Measurements from ENCODE around the gene PIK3R6.

DNA sequence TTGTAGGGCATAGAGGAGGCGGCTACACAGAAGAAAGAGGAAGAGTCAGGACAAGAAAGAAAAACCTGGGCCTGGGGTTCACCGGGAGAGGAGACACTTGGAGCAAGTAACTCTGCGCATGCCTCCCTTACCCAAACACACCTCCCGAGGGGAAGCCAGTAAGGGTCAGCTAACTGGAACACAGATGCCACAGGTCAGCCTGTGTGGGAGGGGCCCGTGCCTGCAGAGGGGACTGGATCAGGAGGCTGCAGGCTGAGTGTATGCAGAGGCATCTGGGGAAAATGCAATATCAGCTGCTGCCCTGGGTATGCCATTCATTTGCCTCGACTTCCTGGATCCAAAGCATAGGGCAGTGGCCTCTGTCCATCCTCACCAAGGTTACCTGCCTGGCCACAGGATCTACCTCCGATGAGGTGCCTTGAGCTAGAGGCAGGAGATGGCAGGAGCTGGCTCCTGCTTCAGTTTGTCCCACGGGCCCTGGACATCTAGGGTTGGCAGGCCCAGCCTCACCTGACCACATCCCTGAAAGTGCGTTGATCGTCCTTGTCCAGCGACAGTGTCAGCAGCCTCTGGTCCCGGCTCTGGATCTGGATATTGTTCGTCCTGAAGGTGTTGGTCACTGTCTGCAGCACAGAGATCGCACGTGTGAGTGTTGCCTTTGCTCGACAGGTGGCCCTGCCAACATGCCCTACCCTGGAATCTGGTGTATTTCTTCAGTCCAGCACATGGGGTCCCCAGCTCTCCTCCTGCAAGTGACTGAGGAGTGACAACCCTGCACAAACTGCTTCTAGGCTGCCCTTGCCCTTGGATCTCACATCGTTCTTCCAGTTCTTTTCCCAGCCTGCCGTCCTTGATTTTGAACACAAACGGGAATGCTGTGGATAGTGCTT, 63.7 kb downstream of the PIK3R6 start:
- TF ChIP-seq, protein P1, sequence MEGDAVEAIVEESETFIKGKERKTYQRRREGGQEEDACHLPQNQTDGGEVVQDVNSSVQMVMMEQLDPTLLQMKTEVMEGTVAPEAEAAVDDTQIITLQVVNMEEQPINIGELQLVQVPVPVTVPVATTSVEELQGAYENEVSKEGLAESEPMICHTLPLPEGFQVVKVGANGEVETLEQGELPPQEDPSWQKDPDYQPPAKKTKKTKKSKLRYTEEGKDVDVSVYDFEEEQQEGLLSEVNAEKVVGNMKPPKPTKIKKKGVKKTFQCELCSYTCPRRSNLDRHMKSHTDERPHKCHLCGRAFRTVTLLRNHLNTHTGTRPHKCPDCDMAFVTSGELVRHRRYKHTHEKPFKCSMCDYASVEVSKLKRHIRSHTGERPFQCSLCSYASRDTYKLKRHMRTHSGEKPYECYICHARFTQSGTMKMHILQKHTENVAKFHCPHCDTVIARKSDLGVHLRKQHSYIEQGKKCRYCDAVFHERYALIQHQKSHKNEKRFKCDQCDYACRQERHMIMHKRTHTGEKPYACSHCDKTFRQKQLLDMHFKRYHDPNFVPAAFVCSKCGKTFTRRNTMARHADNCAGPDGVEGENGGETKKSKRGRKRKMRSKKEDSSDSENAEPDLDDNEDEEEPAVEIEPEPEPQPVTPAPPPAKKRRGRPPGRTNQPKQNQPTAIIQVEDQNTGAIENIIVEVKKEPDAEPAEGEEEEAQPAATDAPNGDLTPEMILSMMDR (IDR thresholded peaks at IDR 0.05) = no peak
- TF ChIP-seq, protein P2, sequence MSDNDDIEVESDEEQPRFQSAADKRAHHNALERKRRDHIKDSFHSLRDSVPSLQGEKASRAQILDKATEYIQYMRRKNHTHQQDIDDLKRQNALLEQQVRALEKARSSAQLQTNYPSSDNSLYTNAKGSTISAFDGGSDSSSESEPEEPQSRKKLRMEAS (IDR thresholded peaks at IDR 0.05; ENCODE audit: low read depth) = no peak
- TF ChIP-seq TAF1 (IDR thresholded peaks at IDR 0.05; ENCODE audit: borderline replicate concordance, low read depth, low read length) (no peak), MXI1 (IDR thresholded peaks at IDR 0.05; ENCODE audit: low read depth, low read length) (no peak), RAD21 (IDR thresholded peaks at IDR 0.05; ENCODE audit: low read length) (0 out of 2 replicates have a peak, but pooled peaks have one; percentile 11), EZH2phosphoT487 (IDR thresholded peaks at IDR 0.05; ENCODE audit: borderline replicate concordance, low read depth) (no peak), CHD2 (IDR thresholded peaks at IDR 0.05; ENCODE audit: low read length, partially characterized antibody) (no peak), RXRA (IDR thresholded peaks at IDR 0.05; ENCODE audit: borderline replicate concordance, low read depth) (no peak), JUND (IDR thresholded peaks at IDR 0.05) (no peak), GATA2 (CRISPR knock-in tag; IDR thresholded peaks at IDR 0.05) (no peak), MEF2A (IDR thresholded peaks at IDR 0.05; ENCODE audit: borderline replicate concordance, low read depth) (no peak), SIN3A (IDR thresholded peaks at IDR 0.05; ENCODE audit: borderline replicate concordance, low read depth, low read length) (no peak)
- TF ChIP-seq, protein P3, sequence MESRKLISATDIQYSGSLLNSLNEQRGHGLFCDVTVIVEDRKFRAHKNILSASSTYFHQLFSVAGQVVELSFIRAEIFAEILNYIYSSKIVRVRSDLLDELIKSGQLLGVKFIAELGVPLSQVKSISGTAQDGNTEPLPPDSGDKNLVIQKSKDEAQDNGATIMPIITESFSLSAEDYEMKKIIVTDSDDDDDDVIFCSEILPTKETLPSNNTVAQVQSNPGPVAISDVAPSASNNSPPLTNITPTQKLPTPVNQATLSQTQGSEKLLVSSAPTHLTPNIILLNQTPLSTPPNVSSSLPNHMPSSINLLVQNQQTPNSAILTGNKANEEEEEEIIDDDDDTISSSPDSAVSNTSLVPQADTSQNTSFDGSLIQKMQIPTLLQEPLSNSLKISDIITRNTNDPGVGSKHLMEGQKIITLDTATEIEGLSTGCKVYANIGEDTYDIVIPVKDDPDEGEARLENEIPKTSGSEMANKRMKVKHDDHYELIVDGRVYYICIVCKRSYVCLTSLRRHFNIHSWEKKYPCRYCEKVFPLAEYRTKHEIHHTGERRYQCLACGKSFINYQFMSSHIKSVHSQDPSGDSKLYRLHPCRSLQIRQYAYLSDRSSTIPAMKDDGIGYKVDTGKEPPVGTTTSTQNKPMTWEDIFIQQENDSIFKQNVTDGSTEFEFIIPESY (IDR thresholded peaks at IDR 0.05; ENCODE audit: borderline replicate concordance, low read depth) = no peak
